Colonic mucosa (tissue), 4 donors: Measurements from ENCODE around the gene MRPL20. TPM values are rescaled to one million over a fixed set of nuclear protein-coding genes. Genes with fewer than 3 reads are reported as not detected.

Source experiments
- DNase-seq: peaks from one replicate; pipeline ENCODE4 v3.0.0-alpha.2; 2020
- H3K27ac ChIP-seq: fragments of 200-600 bp; one replicate; pipeline ENCODE4 v1.8.0; 2021
- H3K27me3 ChIP-seq: fragments of 200-600 bp; one replicate; pipeline ENCODE4 v1.8.0; 2021
- H3K36me3 ChIP-seq: fragments of 200-600 bp; one replicate; pipeline ENCODE4 v1.8.0; 2021
- H3K4me1 ChIP-seq: fragments of 200-600 bp; one replicate; pipeline ENCODE4 v1.8.0; 2021; ENCODE audit warnings: mild to moderate bottlenecking
- H3K4me3 ChIP-seq: fragments of 200-600 bp; one replicate; pipeline ENCODE4 v1.8.0; 2021
- H3K9ac ChIP-seq, 2 donors: one replicate each; pipeline ENCODE4 v1.7.0; 2013; ENCODE audit warnings: control low read depth in 2 of 2, low read depth in 2 of 2, low read length in 2 of 2
- H3K9me3 ChIP-seq: fragments of 200-600 bp; one replicate; pipeline ENCODE4 v1.8.0; 2021
- CTCF ChIP-seq: fragments of 200-600 bp; IDR thresholded peaks from one replicate; pipeline ENCODE4 v1.8.0; 2022; ENCODE audit warnings: antibody characterized with exemption, mild to moderate bottlenecking
- intact Hi-C: fragments of 100-400 bp; cut with DNase I; formaldehyde crosslinking; loops from one replicate; pipeline ENCODE4 v1.14.1; 2022
- total RNA-seq, 2 donors: library from RNA; stranded (reverse); fragmentation: NEBNext Ultra II Directional in 1 of 2; extraction: Animal tissue kit (Norgen Biotek cat#: 25700) in 1 of 2; gene quantifications; one replicate each; pipeline ENCODE4 v1.2.1, GENCODE V29; 2021
- donor health status: healthy.
- donor health status: DM: no; HTN: no; CAD: no.
- donor health status: DM: no; HTN: no; CAD: no.

The MRPL20 gene
- total RNA-seq, 2 donors from 2014 or later = 88.1 to 143 TPM

- no peak for TF ChIP-seq CTCF
- Histone ChIP-seq H3K36me3 (peaks cover 15% of the 10 kb centered on the region), H3K9ac (peak overlapping the region; percentile 91 to 93), H3K4me3 (peak overlapping the region; percentile 98), H3K27ac (peak overlapping the region; percentile 65), H3K27me3 (no peaks in the 10 kb centered on the region), H3K4me1 (peaks cover 16% of the 10 kb centered on the region), H3K9me3 (no peaks in the 10 kb centered on the region)
- intact Hi-C loops = no loop called here
- DNase-seq = no peak
Measured at GRCh38 chr1:1399872-1400575, 7.1 kb downstream of the MRPL20 start.

- H3K4me1 ChIP-seq = peaks cover 16% of the 10 kb centered on the region
- H3K9me3 ChIP-seq = no peaks in the 10 kb centered on the region
- H3K27ac ChIP-seq = peak within 1 kb of the TSS; percentile 65
- TF ChIP-seq CTCF = peak; percentile 47
- H3K4me3 ChIP-seq = peak within 1 kb of the TSS; percentile 98
- peak; percentile 98 for DNase-seq
- no peaks in the 10 kb centered on the region for H3K27me3 ChIP-seq
- peak within 1 kb of the TSS; percentile 91 to 93 for H3K9ac ChIP-seq
- H3K36me3 ChIP-seq = peaks cover 22% of the 10 kb centered on the region
- intact Hi-C loops = no loop called here
Measured at GRCh38 chr1:1399187-1399871, 7.8 kb downstream of the MRPL20 start, which contains the start of gene CCNL2. Gene CCNL2 (minus strand): TSS chr1:1399335. CDS start chr1:1399306, 29 bp downstream.

- peaks cover 28% of the 10 kb centered on the region for H3K36me3 ChIP-seq
- no peak for DNase-seq
Measured at GRCh38 chr1:1398677-1399186, 8.4 kb downstream of the MRPL20 start.

GRCh38 chr1:1397839-1398523, 9.1 kb downstream of the MRPL20 start:
- Histone ChIP-seq H3K4me1 (peaks cover 16% of the 10 kb centered on the region), H3K27me3 (no peaks in the 10 kb centered on the region), H3K27ac (no peak overlapping the region), H3K9ac (peak overlapping the region; percentile 91 to 93), H3K36me3 (peaks cover 35% of the 10 kb centered on the region), H3K9me3 (no peaks in the 10 kb centered on the region), H3K4me3 (peak overlapping the region; percentile 98)
- intact Hi-C loops = no loop called here
- no peak for TF ChIP-seq CTCF
- DNase-seq = no peak

More at GRCh38 chr1:1398677-1399186, 8.4 kb downstream of the MRPL20 start:
- peak overlapping the region; percentile 98 for H3K4me3 ChIP-seq
- no peaks in the 10 kb centered on the region for H3K27me3 ChIP-seq
- peak overlapping the region; percentile 91 to 93 for H3K9ac ChIP-seq
- peak overlapping the region; percentile 65 for H3K27ac ChIP-seq
- TF ChIP-seq CTCF = no peak
- H3K9me3 ChIP-seq = no peaks in the 10 kb centered on the region
- H3K4me1 ChIP-seq = peaks cover 16% of the 10 kb centered on the region
- intact Hi-C loops = no loop called here

GRCh38 chr1:1395166-1395565, 11.9 kb downstream of the MRPL20 start:
- H3K36me3 ChIP-seq = peaks cover 44% of the 10 kb centered on the region
- no peaks in the 10 kb centered on the region for H3K9me3 ChIP-seq
- H3K27me3 ChIP-seq = no peaks in the 10 kb centered on the region
- peaks cover 7% of the 10 kb centered on the region for H3K4me1 ChIP-seq
- DNase-seq = no peak
- no peak overlapping the region for H3K9ac ChIP-seq
- H3K4me3 ChIP-seq = no peak overlapping the region
- intact Hi-C loops = no loop called here
- H3K27ac ChIP-seq = no peak overlapping the region
- TF ChIP-seq CTCF = no peak
